GM18861 (cell line): ENCODE results near the gene RADX.
"Not testable (repeated sequence)": the region's sequence is repeated elsewhere in the genome, so short reads cannot be mapped to it uniquely, and the experiment has no call there.

Source experiments
- ATAC-seq: cut with Tn5 transposase; IDR thresholded peaks from one replicate; pipeline ENCODE4 v1.9.1; 2021; ENCODE audit not compliant: unreplicated experiment

The RADX gene, protein sequence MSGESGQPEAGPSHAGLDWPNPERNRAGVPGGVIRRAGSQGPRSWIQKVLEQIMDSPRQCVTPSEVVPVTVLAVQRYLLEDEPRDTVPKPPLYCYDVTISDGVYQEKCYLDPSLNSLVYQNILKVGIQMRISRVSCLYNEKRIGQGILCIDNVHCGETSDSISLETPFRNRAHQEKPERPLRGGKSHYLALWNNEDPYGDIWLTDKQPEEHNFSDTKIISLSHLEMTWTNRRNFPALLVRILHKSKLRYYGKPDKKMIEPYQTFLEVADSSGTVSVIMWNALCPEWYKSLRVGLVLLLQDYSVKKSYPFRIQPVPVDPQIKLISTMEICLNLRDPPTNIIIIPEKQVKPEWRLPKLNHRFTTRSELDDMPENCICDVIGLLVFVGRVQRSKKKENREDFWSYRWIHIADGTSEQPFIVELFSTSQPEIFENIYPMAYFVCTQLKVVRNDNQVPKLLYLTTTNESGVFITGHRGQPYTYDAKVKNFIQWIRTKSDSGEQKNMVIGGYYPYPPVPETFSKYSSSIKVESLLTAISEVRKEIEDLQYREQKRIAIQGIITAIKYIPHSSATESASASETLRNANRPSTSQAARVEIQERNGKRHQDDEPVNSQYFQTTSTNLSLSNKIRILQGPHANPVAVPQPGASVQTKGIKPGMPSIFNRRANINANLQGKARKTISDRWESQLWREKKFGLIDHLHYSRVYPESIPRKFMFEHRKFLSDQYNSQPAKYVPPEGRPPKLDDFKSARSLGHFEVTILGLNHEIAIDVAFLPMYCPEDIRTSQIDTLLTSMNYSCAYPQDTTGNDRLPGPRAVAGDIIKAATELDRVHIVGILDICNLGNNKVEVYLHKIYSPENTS

DNA sequence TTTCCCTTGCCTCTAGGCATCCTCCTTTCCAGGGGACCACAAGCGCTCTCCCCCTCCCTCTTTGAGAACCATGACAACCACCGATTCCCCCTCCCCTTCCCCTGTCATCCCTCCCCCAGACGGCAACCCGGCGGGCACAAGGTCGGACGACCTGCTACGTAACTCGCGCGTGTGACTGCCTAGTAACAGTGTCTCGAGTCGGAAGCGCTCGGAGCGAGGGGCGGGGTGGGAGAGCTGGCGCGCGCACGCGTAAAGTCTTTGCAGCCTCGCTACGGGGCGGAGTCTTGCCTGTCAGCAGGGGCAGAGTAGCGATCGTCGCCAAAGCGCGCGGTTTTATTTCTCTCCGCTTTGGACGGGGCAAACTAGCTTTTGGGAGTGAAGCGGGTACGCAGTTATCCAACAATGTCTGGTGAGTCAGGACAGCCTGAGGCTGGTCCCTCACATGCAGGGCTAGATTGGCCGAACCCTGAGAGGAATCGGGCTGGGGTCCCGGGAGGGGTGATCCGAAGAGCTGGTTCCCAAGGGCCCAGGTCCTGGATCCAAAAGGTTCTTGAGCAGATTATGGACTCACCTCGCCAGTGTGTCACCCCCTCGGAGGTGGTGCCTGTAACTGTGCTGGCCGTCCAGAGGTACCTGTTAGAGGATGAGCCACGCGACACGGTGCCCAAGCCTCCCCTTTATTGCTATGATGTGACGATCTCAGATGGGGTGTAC is at the start of gene RADX:
Gene RADX, plus strand, starts transcription at position 300 of the 714 bp plus-strand sequence. Its CDS starts 103 bp downstream, at position 403.
- peak; percentile 96 for ATAC-seq

DNA sequence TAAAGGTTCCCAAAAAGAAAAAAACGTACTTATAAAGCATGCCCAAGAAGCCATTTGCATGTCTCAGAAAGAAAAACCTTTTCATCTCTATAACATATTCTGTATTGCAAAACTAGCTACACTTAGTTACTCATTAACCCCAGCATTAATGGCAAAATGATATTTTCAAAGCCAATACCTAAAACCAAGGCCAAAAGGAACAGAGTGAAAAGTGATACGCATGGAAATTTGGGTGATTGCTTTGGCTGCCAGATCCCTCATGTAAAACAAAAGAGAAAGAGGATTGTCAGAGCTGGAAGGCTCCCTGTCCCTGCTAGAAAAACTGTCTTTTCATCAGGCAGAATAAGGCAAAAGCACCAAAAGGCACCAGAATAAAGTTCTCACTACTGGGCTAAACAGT is 46.8 kb upstream of the RADX start:
- no peak for ATAC-seq

DNA sequence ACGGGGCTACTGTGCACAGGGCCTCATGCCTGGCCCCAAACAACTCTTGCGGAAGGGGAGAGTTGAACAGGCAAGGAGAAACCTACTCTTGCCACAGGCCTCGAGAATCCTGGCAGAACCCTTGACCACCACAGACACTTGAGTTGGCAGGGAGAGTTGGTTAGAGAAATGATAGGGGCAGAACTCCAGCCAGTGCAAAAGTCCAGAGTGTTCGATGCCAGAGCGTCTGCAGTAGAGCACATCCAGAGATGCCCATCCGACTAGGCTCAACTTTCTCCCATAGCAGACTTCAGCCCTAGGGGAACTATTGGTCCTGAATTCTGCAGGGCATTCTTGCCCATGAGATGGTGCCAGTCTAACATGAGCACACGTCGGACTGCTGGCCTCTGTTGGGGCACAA is 45.4 kb upstream of the RADX start:
- no peak for ATAC-seq

DNA sequence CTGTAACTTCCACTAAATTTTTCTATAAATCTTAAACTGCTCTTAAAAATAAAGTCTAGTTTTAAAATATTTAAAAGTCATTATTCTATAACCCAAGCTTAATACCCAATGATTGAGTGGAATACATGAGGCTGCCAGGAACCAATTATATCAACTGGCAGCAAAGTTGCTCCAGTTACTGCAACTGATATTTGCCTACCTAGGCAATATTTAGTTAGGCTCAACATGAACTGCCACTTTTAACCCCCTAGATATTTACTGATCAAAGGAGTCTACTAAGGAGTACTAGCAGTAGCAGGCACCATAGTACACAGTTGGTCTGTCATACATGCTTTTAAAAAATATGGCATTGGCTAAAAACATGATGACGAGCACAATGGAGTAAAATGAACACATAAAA is 29.9 kb upstream of the RADX start:
- no peak for ATAC-seq

DNA sequence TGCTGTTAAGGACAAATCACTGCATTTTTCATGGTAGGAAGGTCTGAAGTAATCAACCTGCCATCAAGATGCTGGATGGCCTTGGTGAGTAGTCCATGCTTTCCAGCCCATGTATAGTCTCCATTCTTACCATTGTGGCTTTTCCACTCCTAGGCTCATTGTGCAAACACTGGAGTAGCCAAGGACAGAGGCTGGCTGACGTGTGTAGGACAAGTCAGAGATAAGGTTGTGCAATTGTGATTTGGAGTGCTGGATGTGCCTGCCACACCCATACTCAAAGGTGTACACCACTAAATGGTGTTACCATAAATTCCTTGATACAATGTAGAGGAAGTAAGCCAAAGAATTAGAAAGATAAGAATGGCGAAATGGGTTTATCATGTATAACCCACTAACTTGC is 26.3 kb upstream of the RADX start:
- no peak for ATAC-seq

DNA sequence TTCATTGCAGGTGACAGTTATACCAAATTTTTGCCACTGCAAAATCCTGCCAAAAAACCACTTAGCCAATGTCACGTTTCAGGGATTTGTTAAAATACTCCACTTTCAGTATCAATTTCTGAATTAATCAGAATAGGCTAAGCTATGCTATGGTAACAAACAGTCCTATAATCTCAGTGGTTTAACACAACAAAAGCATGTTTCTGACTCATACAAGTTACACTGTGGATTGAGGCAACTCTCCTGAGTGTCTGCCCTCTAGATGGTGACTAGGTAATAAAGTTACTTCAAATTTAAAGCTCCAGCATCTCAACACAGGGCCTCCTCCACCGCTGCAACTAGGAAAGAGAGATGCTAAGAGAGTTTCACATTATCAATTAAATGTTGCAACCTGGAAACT is 23.0 kb upstream of the RADX start:
- no peak for ATAC-seq

DNA sequence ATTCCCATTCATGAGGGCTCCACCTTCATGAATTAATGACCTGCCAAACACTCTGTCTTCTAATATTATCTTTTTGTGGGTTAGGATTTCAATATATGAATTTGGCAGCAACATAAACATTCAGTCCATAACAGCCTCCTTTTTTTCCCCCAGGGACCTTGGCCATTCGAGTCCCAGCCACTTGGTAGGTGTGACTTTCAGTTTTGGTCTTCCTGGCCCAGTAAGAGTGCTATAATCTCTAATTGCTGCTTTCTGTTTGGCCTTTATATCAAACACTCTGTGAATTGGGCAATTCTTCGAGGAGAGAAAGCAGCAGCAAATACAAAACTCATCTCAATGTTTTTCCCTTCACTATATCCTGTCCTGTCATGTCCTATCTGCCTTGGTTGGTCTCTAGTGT is 12.4 kb upstream of the RADX start:
- ATAC-seq: no peak

DNA sequence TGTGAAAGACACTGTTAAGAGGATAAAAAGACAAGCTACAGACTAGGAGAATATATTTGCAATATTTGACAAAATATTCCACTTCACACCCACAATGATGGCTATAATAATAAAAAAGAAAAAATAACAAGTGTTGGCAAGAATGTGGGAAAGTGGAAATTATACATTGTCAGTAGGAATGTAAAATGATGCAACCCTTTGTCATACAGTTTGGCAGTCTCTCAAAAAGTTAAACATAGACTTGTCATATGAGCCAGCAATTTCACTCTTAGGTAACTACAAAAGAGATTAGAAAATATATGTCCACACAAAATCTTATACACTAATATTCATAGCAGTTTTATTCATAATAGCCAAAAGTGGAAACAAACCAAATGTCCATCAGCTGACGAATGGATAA is 5.2 kb upstream of the RADX start:
- no peak for ATAC-seq

DNA sequence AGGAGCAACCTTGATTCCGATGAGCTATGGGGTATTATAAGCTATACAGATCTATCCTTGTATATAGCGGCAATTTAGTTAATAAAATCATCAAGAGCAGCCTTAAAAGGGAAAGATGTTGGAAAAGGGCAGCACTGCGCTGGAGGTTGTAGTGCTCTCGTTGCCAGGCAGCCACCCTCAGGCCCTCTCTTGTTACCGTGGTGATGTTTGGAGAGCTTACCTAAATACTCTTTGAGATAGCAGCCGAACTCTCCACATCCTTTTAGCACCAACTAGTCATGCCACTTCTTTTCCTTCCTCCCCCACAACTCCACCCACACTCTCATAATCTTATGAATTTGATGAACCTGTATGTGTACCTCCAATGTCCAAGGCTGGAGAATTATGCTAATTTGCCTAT is 3.8 kb upstream of the RADX start:
- ATAC-seq: no peak

DNA sequence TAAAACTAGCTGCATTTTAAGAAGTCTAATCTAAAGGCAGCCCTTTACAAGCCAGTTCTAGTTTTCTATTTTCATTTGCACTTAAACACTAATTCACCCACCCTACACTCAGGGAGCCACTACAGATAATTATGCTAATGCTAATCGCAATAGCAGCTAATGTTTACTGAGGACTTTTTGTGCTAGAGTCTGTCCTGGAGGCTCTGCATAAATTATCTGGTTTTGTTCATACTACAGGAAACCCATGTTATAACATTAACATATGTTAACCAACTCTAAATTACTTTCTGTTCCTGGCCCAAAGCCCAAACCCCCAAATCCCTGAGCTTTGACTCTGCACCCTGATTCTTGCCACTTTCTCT is 480 bp upstream of the RADX start:
- ATAC-seq: peak; percentile 13

DNA sequence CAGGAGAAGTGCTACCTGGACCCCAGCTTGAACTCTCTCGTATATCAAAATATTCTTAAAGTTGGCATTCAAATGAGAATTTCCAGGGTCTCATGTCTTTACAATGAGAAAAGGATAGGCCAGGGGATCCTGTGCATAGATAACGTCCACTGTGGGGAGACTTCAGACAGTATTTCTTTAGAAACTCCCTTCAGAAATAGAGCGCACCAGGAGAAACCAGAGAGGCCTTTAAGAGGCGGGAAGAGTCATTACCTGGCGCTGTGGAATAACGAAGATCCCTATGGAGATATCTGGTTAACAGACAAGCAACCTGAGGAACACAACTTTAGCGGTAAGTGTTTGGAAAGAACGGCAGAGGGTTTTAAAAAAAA is 600 bp downstream of the RADX start:
- peak; percentile 10 for ATAC-seq

DNA sequence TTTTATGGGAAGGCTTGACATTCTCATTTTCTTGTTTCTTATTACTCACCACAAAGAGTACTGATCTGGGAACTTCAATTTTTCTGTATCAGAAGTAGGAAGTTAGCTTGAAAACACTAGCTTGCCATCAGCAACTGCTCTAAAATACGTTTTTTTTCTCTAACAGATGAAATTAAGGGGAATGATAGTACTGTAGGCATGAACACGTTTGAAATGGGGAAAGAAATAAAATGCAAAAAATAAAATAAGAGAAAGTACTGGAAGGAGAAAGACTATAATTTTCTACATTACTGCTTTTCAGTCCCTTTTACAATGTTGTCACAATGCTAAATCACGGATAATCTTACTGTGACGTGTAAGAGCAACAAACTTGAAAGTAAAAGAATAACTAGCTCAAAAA is 1.5 kb downstream of the RADX start:
- no peak for ATAC-seq

DNA sequence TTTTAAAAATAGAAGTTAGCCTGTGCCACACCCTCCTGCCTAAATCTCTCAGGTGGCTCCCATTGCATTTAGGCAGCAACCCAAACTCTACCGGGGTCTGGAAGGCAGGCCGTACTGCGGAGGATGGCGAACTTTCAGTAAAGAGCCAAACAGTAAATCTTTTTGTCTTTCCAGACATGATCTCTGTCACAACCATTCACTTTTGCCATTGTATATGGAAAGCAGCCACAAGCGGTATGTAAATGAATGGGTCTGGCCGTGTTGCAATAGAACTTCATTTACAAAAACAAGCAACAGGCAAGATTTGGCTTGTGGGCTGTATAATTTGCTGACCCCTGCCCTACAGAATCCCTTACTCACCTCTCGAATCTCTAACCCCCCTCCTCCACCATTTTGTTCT is 3.3 kb downstream of the RADX start:
- ATAC-seq: no peak

DNA sequence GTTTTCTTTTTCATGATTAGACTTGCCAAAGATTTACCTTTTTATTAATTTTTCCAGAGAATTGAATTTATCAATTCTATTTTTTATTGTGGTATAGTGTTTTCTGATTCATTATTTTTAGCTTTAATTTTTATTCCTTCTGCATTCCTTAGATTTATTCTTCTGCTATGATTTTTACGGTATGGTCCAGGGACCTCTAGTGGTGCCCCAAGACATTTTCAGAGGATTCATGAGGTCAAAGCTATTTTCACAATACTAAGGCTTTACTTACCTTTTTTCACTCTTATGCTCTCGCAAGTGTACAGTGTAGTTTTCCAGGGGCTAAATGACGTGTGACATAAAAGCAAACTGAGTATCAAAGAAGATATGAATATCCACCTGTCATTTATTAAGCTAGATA is 8.0 kb downstream of the RADX start:
- ATAC-seq: no peak

DNA sequence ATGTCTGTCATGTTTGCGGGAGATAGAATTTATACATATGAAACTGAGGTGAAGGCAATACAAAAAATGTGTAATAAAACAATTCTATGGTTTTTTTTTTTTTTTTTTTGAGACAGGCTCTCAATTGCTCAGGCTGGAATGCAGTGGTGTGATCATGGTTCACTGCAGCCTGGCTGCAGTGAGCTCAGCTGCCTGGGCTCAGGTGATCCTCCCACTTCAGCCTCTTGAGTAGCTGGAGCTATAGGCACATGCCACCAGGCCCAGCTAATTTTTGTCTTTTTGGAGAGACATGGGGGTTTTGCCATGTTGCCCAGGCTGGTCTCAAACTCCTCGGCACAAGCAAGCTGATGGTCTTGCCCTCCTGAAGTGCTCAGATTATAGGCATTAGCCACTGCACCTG is 10.1 kb downstream of the RADX start:
- ATAC-seq: no peak

DNA sequence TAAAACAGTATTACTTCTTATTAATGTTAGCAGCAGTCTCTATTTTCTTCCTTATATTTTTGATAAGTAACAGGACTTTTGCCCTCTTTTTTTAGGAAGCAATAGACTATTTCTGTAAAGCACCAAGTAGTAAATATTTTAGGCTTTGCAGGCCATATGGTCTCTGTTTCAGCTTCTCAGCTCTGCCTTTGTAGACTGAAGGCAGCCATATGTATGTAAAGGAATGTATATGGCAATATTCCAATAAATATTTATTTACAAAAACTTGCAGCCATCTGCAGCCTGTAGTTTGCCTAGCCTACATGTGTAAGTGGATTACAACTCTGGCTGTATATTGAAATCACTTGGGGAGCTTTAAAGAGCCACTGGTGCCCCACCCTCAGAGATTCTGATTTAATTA is 15.0 kb downstream of the RADX start:
- no peak for ATAC-seq

DNA sequence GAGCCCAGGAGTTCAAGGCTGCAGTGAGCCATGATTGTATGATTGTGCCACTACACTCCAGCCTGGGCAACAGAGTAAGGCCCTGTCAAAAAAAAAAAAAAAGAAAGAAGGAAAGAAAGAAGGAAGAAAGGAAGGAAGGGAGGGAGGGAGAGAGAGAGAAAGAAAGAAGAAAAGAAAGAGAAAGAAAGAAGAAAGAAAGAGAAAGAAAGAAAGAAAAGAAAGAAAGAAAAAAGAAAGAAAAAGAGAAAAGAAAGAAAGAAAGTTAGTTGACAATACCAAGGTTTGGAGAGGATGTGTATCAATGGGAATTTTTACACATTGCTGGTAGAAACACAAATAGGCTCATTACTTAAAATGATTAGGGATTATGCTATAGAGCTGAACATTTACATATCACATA is 19.8 kb downstream of the RADX start:
- ATAC-seq: no peak

DNA sequence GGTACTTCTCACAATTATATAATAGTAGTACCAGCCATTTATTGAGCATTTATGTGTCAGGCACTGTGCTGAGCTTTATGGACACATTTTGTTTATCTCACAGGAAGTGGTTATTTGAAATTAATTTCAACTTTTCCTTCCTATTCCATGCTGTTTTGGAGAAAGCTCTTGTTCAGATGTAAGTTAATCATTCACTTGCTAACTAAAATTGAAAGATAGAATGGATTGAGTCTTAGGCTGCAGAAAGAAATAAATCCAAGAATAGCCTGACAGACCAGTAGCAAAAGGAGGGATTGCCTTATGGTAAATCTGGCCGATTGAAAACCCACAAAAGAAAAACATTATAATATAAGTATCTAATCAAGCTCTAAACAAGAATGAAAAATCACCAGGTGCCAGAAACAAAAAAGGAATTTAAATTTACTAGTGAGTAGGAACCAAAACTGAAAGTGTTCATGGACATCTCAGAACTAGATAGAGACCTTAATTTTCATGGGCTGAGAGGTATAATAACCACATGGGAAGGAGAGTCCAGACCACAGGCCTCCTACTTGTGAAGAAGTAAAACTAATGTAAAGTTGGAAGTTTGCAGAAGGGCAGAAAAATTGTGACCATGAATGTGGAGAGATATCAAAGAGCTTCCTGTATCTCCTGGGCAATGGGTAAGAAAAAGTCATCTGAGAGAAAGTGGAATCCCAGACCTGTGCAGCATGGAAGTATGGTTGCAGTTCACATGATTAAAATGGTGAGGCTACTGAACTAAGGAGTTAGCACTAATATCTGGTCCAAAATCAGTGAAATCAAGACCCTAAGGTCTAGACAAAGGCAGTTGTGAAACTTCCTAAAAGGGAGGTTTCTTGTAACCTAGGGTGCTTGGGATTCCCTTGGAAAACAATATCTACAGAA is 38.0 kb downstream of the RADX start:
- ATAC-seq: peak; percentile 95

DNA sequence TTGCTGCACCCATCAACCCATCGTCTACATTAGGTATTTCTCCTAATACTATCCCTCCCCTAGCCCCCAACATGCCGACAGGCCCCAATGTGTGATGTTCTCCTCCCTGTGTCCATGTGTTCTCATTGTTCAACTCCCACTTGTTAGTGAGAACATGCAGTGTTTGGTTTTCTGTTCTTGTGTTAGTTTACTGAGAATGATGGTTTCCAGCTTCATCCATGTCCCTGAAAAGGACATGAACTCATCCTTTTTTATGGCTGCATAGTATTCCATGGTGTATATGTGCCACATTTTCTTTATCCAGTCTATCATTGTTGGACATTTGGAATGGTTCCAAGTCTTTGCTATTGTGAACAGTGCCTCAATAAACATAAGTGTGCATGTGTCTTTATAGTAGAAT is 41.8 kb downstream of the RADX start:
- not testable (repeated sequence) for ATAC-seq

DNA sequence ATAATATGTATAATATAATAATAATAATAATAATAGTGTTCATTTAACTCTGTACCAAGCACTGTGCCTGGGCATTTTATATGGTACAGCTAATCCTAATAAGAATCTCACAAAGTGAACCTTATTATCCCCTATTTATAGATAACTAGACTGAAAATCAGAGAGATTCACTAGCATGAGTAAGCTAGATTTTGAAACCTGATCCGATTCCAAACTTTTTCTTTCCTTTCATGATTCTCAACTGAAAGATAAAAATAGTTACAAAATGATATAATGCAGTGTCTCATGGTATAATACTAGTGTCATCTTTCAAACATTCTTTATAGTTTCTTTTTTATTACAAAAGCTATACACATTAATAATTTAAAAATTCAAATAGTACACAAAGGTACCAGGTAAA is 58.9 kb downstream of the RADX start:
- no peak for ATAC-seq

DNA sequence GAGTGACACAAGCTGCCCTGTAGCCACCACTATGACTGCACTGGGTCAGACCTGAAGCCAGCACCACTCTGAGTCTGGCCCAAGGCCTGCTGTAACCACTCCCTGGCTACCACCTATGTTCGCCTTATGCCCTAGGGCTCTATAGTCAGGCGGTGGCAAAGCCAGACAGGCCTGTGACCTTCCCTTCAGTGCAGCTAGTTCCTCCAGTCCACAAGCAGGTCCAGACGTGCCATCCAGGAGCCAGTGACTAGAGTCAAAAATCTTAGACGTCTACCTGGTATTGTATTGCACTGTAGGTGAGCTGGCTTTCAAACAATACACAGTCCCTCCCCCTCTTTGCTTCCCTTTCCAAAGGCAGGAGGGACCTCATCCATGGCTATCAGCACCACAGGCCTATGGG is 60.7 kb downstream of the RADX start:
- no peak for ATAC-seq
